GM12892 (cell line): ENCODE data around the gene TREML4.

ENCODE experiments used
- DNase-seq: peaks from one replicate; pipeline ENCODE4 v3.0.0; 2011; ENCODE audit not compliant: insufficient read length
- FAIRE-seq: peaks from 2 replicates; lab custom pipeline; 2011; peaks lifted over from hg19 to GRCh38; lab: Jason Lieb, UNC
- POLR2A ChIP-seq: IDR thresholded peaks from 2 replicates; pipeline ENCODE4 v1.6.1; 2011; ENCODE audit warnings: low read depth, low read length, control low read depth
- POLR2AphosphoS5 ChIP-seq: IDR thresholded peaks from 2 replicates; pipeline ENCODE4 v1.6.1; 2011; ENCODE audit warnings: low read depth, low read length, control low read depth
- TAF1 ChIP-seq: IDR thresholded peaks from 2 replicates; pipeline ENCODE4 v1.6.1; 2011; ENCODE audit warnings: low read depth, mild to moderate bottlenecking, control low read depth, low read length, borderline replicate concordance

Gene TREML4

DNA sequence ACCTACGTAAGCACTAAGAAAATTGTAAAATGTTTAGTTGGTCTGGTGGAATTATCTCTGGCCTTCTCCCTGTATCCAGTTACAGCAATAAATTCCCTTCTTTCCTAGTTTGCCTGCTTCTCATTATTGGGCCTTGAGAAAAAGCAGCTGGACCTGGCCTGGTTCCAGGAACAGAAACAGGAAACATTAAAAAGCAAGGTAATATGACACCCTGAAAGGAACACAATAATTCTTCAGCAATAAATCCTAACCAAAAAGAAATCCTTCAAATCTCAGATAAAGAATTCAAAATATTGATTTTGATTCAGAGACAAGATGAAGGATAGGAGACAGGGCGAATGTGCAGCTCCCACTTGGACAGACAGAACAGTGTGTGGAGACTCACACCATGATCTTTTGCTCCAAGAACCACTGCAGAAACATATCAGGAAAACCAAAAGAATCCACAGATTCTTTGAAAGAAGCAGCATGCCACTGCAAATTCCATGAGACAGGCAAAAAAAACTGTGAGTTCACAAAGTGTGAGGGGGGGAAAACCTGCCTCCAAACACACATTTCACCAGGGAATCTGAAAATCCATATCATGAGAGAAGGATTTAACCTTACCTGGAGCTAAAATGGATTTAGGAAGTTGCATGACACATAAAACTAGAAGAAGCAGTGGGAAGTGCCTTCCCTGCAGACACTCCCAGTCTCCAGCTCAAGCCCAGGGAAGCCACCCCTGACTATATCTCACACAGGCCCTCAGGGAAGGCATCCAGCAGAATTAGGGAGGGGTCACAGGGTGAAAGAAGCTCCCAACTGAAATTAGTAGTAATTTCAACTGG lies 29.4 kb downstream of the TREML4 start:
- FAIRE-seq (no peak), DNase-seq (no peak)
- no peak for TF ChIP-seq POLR2A
- no peak for TF ChIP-seq TAF1
- TF ChIP-seq POLR2AphosphoS5 = no peak

DNA sequence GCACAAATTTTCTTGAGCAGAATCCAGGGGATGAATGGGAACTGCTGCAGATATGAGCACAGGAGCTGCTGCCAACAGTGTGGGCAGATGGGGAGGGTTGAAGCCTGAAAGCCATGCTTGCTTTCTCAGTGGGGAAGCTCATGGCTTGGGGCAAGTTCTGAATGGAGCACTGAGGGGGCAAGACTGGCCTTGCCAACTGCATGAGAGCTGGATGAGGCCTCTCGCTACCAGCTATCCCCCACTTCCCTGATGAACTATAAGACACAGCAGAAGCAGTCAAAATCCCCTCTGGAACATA lies 30.0 kb downstream of the TREML4 start:
- DNase-seq = no peak
- TF ChIP-seq TAF1 = no peak
- no peak for TF ChIP-seq POLR2A
- TF ChIP-seq POLR2AphosphoS5 = no peak
- no peak for FAIRE-seq

GRCh38 chr6:41262401-41262800 lies 34.3 kb downstream of the TREML4 start:
- TF ChIP-seq TAF1 = no peak
- TF ChIP-seq POLR2A = no peak
- no peak for TF ChIP-seq POLR2AphosphoS5
- DNase-seq (no peak), FAIRE-seq (no peak)

DNA sequence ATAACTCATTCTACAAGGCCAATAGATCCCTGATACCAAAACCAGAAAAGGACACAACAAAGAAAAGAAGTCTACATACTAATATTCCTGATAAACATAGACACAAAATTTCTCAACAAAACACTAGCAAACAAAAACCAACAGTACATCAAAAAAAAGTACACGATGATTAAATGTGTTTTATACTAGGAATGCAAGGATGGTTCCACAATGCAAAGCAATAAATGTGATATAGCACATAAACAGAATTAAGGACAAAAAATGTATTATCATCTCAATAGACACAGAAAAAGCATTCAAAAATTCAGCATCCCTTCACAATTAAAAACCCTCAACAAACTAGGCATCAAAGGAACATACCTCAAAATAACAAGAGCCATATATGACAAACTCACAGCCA lies 35.1 kb downstream of the TREML4 start:
- TF ChIP-seq TAF1 (no peak), POLR2AphosphoS5 (no peak), POLR2A (no peak)
- DNase-seq (no peak), FAIRE-seq (no peak)

- DNase-seq (no peak), FAIRE-seq (no peak)
- no peak for TF ChIP-seq TAF1
- no peak for TF ChIP-seq POLR2AphosphoS5
- no peak for TF ChIP-seq POLR2A
These were observed 38.4 kb downstream of the TREML4 start for GRCh38 chr6:41266541-41266940.

DNA sequence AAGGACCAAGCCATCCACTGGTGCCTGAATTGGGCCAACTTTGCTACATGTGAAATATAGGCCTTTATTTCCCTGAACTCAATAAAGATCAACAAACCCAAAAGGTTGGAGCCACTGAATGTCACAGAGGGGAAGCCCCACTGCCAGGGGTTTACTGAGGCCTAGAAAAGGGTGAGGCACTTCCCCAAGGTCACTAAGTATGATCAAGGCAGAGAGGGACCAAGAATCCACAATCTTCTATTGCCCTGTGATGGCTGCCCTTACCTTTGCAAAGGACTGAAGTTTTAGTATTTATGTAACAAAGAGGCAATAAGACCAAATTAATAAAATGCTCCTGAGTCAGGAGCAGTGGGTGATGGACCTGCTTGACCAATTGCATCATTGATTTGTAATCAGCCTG lies 40.3 kb downstream of the TREML4 start:
- no peak for DNase-seq
- no peak for FAIRE-seq
- TF ChIP-seq POLR2A = no peak
- TF ChIP-seq POLR2AphosphoS5 = no peak
- no peak for TF ChIP-seq TAF1

DNA sequence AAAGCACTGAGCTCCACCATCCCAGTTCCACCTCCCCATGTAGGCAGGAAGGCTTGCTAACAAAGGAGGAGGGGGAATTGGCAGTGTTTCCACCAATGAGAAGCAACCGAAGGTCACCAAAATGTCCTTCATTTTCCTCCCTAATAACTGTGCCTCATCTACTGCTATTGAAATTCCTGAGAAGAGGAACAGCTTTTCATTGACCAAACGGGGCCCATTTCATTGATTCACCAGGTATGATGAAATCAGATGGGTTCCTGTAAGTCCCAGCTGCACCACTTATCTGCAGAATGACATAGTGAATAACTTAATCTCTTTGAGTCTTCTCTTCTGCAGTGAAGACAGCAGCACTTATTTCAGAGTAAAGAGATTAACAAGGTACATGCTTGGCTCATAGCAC lies 41.0 kb downstream of the TREML4 start:
- no peak for DNase-seq
- no peak for FAIRE-seq
- no peak for TF ChIP-seq TAF1
- no peak for TF ChIP-seq POLR2AphosphoS5
- no peak for TF ChIP-seq POLR2A

DNA sequence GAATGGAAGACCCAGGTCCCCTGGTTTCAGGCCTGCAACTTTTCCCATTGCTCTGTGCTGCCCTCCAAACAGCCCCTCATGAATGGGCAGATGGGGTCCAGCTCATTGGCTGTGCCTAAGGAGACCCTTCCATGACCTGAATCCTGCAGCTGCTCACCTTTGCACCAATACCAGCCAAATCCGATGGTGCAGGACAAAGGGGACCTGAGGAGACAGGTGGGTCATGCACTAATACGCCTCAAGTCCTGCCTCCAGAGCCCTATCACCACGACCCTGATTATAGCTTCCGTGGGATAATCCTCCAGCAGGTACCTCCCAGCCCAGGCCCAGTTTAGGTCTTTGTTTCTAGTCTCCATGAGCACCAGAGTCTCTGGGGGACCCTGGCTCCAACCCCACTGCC lies 41.6 kb downstream of the TREML4 start:
- TF ChIP-seq POLR2A (no peak), TAF1 (no peak), POLR2AphosphoS5 (no peak)
- FAIRE-seq (no peak), DNase-seq (no peak)

- no peak for TF ChIP-seq POLR2A
- no peak for TF ChIP-seq POLR2AphosphoS5
- no peak for TF ChIP-seq TAF1
- FAIRE-seq = no peak
- DNase-seq = no peak
These were observed 43.8 kb downstream of the TREML4 start for GRCh38 chr6:41271901-41272395.

DNA sequence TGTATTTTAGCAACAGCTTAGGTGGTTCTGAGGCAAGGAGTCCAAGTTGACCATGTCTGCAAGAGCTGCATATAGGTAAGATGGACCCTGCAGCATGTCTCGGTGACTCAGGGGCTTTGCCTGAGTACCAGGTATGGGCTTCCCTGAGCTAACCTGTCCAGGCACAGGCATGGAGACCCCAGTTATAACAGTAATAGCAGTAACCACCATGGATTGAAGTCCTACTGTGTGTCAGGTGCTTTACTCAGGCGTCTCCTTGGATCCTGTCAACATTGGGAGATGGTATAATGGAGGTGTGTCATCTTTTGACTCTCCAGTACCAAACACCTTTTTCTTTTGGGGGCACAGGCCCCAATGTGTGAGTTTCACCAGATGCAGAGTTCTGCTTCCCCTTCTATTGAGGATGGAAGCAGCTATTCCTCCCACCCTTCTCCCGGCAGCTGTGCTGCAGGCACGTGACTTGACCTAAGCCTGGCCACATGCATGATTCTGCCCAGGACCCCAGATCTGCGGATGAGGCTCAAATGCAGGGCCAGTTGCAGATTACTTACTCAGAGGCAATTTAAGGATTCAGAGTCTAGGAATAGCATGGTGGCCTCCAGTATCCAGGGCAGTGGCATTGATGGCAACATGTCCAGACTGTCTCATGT lies 44.6 kb downstream of the TREML4 start:
- DNase-seq = no peak
- TF ChIP-seq TAF1 = no peak
- TF ChIP-seq POLR2A = no peak
- TF ChIP-seq POLR2AphosphoS5 = no peak
- FAIRE-seq = no peak

DNA sequence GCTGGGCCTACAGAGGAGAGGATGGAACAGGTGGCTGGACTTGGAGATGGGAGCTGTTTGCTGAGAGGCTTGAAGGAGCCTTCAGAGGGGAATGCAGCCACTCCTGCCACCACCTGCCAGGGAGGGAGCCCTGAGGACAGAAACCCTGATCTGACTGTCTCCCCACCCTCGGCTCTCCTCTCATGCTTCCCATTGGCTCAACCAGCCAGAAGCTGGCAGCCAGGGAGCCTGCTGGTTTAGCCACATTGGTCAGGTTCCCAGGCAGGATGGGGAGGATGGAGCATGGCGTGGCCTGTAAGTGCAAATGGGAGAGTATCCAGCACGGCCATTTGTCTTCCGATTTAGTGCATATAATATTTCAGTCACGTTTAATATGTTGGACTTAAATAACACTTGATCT lies 45.6 kb downstream of the TREML4 start:
- TF ChIP-seq POLR2AphosphoS5 (no peak), POLR2A (no peak), TAF1 (no peak)
- no peak for DNase-seq
- no peak for FAIRE-seq

DNA sequence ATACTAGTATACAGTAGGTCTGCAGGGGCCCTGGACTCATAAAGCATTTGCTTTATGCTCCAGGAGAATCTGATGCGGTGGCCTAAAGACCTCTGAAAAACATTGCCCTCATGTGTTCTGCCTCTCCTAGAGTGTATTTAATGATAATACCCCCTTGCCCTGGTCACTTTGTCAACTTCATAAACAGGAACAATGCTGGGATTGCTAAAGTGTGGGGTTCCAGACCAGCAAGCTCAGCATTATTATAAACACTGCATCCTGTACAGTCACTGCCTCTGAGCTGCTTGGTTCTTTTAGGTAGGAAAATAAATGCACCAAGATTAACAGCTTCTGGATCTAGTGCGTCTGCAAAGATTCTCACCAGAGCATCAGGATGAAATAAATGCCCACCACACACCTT lies 46.1 kb downstream of the TREML4 start:
- no peak for DNase-seq
- no peak for TF ChIP-seq TAF1
- no peak for TF ChIP-seq POLR2AphosphoS5
- TF ChIP-seq POLR2A = no peak
- no peak for FAIRE-seq
